HepG2 (cell line): ENCODE results near the gene DMXL1. TPM values are rescaled to one million over a fixed set of nuclear protein-coding genes. Genes with fewer than 3 reads are reported as not detected.

Experiments used
- BCLAF1 ChIP-seq: fragments of 450-650 bp; IDR thresholded peaks from 2 replicates; pipeline ENCODE4 v1.6.1; 2017; ENCODE audit warnings: mild to moderate bottlenecking
- CREB3 ChIP-seq: sonication (generic); formaldehyde crosslinking; IDR thresholded peaks from 2 replicates; pipeline ENCODE4 v1.5.0; 2020; ENCODE audit warnings: missing genetic modification reagents
- DMAP1 ChIP-seq: IDR thresholded peaks from 2 replicates; pipeline ENCODE4 v1.6.1; 2016
- IKZF4 ChIP-seq: sonication (generic); formaldehyde crosslinking; IDR thresholded peaks from 2 replicates; pipeline ENCODE4 v1.5.1; 2020; ENCODE audit warnings: borderline replicate concordance, mild to moderate bottlenecking, low read depth, missing genetic modification reagents; ENCODE audit errors: not compliant biosample characterization
- KLF12 ChIP-seq: sonication (generic); formaldehyde crosslinking; IDR thresholded peaks from 2 replicates; pipeline ENCODE4 v1.4.0; 2020; ENCODE audit warnings: missing genetic modification reagents, borderline replicate concordance
- MYC ChIP-seq: sonication (generic); formaldehyde crosslinking; IDR thresholded peaks from 2 replicates; pipeline ENCODE4 v1.9.0; 2021; ENCODE audit warnings: missing genetic modification reagents, borderline replicate concordance
- MZF1 ChIP-seq: sonication (generic); formaldehyde crosslinking; IDR thresholded peaks from 2 replicates; pipeline ENCODE4 v1.8.1; 2023; ENCODE audit warnings: mild to moderate bottlenecking, missing genetic modification reagents, borderline replicate concordance
- NFYB ChIP-seq: sonication (generic); formaldehyde crosslinking; IDR thresholded peaks from 2 replicates; pipeline ENCODE4 v1.4.0; 2020; ENCODE audit warnings: missing genetic modification reagents
- RFXAP ChIP-seq: sonication (generic); formaldehyde crosslinking; IDR thresholded peaks from 2 replicates; pipeline ENCODE4 v1.4.0; 2020; ENCODE audit warnings: missing genetic modification reagents, borderline replicate concordance
- TBX3 ChIP-seq: fragments of 450-650 bp; IDR thresholded peaks from 2 replicates; pipeline ENCODE4 v1.6.1; 2017; ENCODE audit warnings: antibody characterized with exemption, mild to moderate bottlenecking, inconsistent platforms, borderline replicate concordance
- TEAD3 ChIP-seq: optimal IDR thresholded peaks from 2 replicates; pipeline ENCODE3; 2016; ENCODE audit warnings: borderline replicate concordance
- ZBTB14 ChIP-seq: sonication (generic); formaldehyde crosslinking; IDR thresholded peaks from 2 replicates; pipeline ENCODE4 v1.4.0; 2020; ENCODE audit warnings: missing genetic modification reagents
- ZBTB42 ChIP-seq: sonication (generic); formaldehyde crosslinking; IDR thresholded peaks from 2 replicates; pipeline ENCODE4 v1.5.0; 2020; ENCODE audit warnings: mild to moderate bottlenecking, missing genetic modification reagents
- ZNF337 ChIP-seq: sonication (generic); formaldehyde crosslinking; IDR thresholded peaks from 2 replicates; pipeline ENCODE4 v1.5.1; 2020; ENCODE audit warnings: missing genetic modification reagents, low read depth, mild to moderate bottlenecking, borderline replicate concordance
- ZNF451 ChIP-seq: sonication (generic); formaldehyde crosslinking; IDR thresholded peaks from 2 replicates; pipeline ENCODE4 v1.5.0; 2020; ENCODE audit warnings: mild to moderate bottlenecking, missing genetic modification reagents
- ZNF484 ChIP-seq: sonication (generic); formaldehyde crosslinking; IDR thresholded peaks from 2 replicates; pipeline ENCODE4 v1.5.1; 2020; ENCODE audit warnings: mild to moderate bottlenecking, low read depth, missing genetic modification reagents, borderline replicate concordance
- ZNF563 ChIP-seq: sonication (generic); formaldehyde crosslinking; IDR thresholded peaks from 2 replicates; pipeline ENCODE4 v1.8.0; 2022; ENCODE audit warnings: mild to moderate bottlenecking, moderate library complexity, missing genetic modification reagents
- ZSCAN20 ChIP-seq: sonication (generic); formaldehyde crosslinking; IDR thresholded peaks from 2 replicates; pipeline ENCODE4 v1.4.0; 2020; ENCODE audit warnings: missing genetic modification reagents, mild to moderate bottlenecking, borderline replicate concordance
- ZZZ3 ChIP-seq: sonication (generic); formaldehyde crosslinking; IDR thresholded peaks from 2 replicates; pipeline ENCODE4 v1.4.0; 2020; ENCODE audit warnings: missing genetic modification reagents, mild to moderate bottlenecking, borderline replicate concordance
- polyA plus RNA-seq, 8 experiments: library from polyadenylated mRNA; depleted of rRNA in 3 of 8; stranded (reverse) in 7 of 8; unstranded in 1 of 8; fragments of >200 nt; fragmentation: Illumina TruSeq in 4 of 8; extraction: Trizol in 4 of 8; gene quantifications; 2 replicates each; pipeline versions ENCODE4 v1.2.1 to v1.2.3, GENCODE V29; 2011 to 2016; ENCODE audit warnings: low read depth in 4 of 8, missing spikeins in 1 of 8, mixed read lengths in 1 of 8; ENCODE audit not compliant: insufficient read depth in 1 of 8
- total RNA-seq, 5 experiments: library from RNA; depleted of rRNA; stranded (reverse); fragments of >200 nt; fragmentation: Illumina TruSeq; extraction: Trizol; gene quantifications; 2 replicates each; pipeline ENCODE4 v1.2.3, GENCODE V29; 2016; ENCODE audit warnings: low read depth in 1 of 5
- TF ChIP-seq, protein P1 (sequence below): sonication (generic); formaldehyde crosslinking; IDR thresholded peaks from 2 replicates; pipeline ENCODE4 v1.8.0; 2022; ENCODE audit warnings: mild to moderate bottlenecking, missing genetic modification reagents, moderate library complexity
- TF ChIP-seq, protein P2 (sequence below): IDR thresholded peaks from 2 replicates; pipeline ENCODE4 v1.4.0; 2020; ENCODE audit warnings: mild to moderate bottlenecking, missing genetic modification reagents

The DMXL1 gene
- total and polyA plus RNA-seq, 2 of the 13 experiments (the other 11 are each of a cell fraction or from before 2014, with no cell fraction given) = 6.9 to 18.6 TPM

DNA sequence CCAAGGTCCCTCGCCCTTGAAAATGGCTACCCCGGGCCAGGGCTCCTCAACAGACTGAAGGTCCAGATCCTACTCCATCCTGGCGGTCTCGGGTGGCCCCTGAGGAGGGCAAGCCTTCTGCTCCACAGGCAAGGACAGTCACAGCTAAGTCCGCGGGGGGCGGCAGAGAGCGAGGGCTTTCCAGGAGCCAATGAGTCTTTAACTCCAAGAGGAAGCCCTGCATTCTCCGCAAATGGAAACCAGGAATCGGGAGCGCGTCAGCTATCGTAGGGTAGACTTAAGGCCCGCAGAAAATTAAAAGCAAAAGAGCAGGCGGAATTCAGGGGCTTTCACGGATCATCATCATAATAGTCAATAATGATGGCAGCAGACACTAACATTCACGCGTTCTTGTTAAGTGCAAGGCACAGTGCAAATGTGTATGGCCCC, 197.1 kb downstream of the DMXL1 start (continued):
- TF ChIP-seq ZBTB14 (no peak), ZNF451 (no peak), ZSCAN20 (CRISPR knock-in tag) (no peak), TEAD3 (no peak), KLF12 (CRISPR knock-in tag) (no peak), BCLAF1 (no peak), ZBTB42 (no peak), CREB3 (CRISPR knock-in tag) (no peak), MYC (CRISPR knock-in tag) (no peak), MZF1 (CRISPR knock-in tag) (no peak), ZNF337 (no peak), DMAP1 (CRISPR knock-in tag) (no peak), ZNF563 (CRISPR knock-in tag) (no peak), ZNF484 (CRISPR knock-in tag) (no peak), IKZF4 (CRISPR knock-in tag) (no peak), TBX3 (no peak), RFXAP (peak; percentile 100), ZZZ3 (CRISPR knock-in tag) (no peak), NFYB (peak; percentile 74)
- TF ChIP-seq, protein P1, sequence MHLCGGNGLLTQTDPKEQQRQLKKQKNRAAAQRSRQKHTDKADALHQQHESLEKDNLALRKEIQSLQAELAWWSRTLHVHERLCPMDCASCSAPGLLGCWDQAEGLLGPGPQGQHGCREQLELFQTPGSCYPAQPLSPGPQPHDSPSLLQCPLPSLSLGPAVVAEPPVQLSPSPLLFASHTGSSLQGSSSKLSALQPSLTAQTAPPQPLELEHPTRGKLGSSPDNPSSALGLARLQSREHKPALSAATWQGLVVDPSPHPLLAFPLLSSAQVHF = no peak
- TF ChIP-seq, protein P2, sequence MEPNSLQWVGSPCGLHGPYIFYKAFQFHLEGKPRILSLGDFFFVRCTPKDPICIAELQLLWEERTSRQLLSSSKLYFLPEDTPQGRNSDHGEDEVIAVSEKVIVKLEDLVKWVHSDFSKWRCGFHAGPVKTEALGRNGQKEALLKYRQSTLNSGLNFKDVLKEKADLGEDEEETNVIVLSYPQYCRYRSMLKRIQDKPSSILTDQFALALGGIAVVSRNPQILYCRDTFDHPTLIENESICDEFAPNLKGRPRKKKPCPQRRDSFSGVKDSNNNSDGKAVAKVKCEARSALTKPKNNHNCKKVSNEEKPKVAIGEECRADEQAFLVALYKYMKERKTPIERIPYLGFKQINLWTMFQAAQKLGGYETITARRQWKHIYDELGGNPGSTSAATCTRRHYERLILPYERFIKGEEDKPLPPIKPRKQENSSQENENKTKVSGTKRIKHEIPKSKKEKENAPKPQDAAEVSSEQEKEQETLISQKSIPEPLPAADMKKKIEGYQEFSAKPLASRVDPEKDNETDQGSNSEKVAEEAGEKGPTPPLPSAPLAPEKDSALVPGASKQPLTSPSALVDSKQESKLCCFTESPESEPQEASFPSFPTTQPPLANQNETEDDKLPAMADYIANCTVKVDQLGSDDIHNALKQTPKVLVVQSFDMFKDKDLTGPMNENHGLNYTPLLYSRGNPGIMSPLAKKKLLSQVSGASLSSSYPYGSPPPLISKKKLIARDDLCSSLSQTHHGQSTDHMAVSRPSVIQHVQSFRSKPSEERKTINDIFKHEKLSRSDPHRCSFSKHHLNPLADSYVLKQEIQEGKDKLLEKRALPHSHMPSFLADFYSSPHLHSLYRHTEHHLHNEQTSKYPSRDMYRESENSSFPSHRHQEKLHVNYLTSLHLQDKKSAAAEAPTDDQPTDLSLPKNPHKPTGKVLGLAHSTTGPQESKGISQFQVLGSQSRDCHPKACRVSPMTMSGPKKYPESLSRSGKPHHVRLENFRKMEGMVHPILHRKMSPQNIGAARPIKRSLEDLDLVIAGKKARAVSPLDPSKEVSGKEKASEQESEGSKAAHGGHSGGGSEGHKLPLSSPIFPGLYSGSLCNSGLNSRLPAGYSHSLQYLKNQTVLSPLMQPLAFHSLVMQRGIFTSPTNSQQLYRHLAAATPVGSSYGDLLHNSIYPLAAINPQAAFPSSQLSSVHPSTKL (CRISPR knock-in tag) = no peak
